GM08714 (cell line): Measurements from ENCODE around the gene HSPA1B.
"Not testable (repeated sequence)": the region's sequence is repeated elsewhere in the genome, so short reads cannot be mapped to it uniquely, and the experiment has no call there.

Experiments
- H3K4me3 ChIP-seq: fragments of 200-500 bp; sonication (Bioruptor generic); 2 replicates; pipeline ENCODE4 v1.5.1; 2014; ENCODE audit warnings: mild to moderate bottlenecking, low read length, inconsistent platforms
- ZNF274 ChIP-seq: IDR thresholded peaks from 2 replicates; pipeline ENCODE4 v1.6.1; 2012; ENCODE audit warnings: mild to moderate bottlenecking, low read depth, low read length

The HSPA1B gene

GRCh38 chr6:31851485-31851832 is 23.9 kb downstream of the HSPA1B start:
- no peak overlapping the region; the same call in 1 of the 2 replicates for H3K4me3 ChIP-seq
- no peak for TF ChIP-seq ZNF274

GRCh38 chr6:31851980-31852718 is 24.6 kb downstream of the HSPA1B start:
- not testable (repeated sequence) for H3K4me3 ChIP-seq

- H3K4me3 ChIP-seq: not testable (repeated sequence)
These were observed 30.2 kb downstream of the HSPA1B start for GRCh38 chr6:31857774-31858173.

GRCh38 chr6:31858707-31859106 is 31.2 kb downstream of the HSPA1B start:
- TF ChIP-seq ZNF274: no peak

GRCh38 chr6:31859923-31860322 is 32.4 kb downstream of the HSPA1B start:
- TF ChIP-seq ZNF274: no peak
- no peak overlapping the region for H3K4me3 ChIP-seq

More at GRCh38 chr6:31858707-31859106, 31.2 kb downstream of the HSPA1B start:
- no peak overlapping the region for H3K4me3 ChIP-seq

GRCh38 chr6:31860349-31860748 is 32.8 kb downstream of the HSPA1B start:
- no peak overlapping the region for H3K4me3 ChIP-seq

GRCh38 chr6:31861150-31861549 is 33.6 kb downstream of the HSPA1B start:
- H3K4me3 ChIP-seq: no peak overlapping the region
- no peak for TF ChIP-seq ZNF274

More at GRCh38 chr6:31860349-31860748, 32.8 kb downstream of the HSPA1B start:
- TF ChIP-seq ZNF274: no peak

- no peak for TF ChIP-seq ZNF274
- H3K4me3 ChIP-seq: peak overlapping the region; percentile 72
These were observed 34.4 kb downstream of the HSPA1B start for GRCh38 chr6:31861919-31862343.

GRCh38 chr6:31862344-31863235 is 35.1 kb downstream of the HSPA1B start, which contains the start of gene NEU1:
Gene NEU1 (minus strand): TSS chr6:31862821. CDS start chr6:31862776, 45 bp downstream.
- peak within 1 kb of the TSS; percentile 72 for H3K4me3 ChIP-seq
- TF ChIP-seq ZNF274: no peak

GRCh38 chr6:31864123-31864562 is 36.6 kb downstream of the HSPA1B start:
- H3K4me3 ChIP-seq: peak overlapping the region; percentile 71

GRCh38 chr6:31864818-31865204 is 37.3 kb downstream of the HSPA1B start:
- H3K4me3 ChIP-seq: no peak overlapping the region
- TF ChIP-seq ZNF274: no peak

GRCh38 chr6:31865205-31866118 is 37.9 kb downstream of the HSPA1B start:
- H3K4me3 ChIP-seq: no peak overlapping the region
- TF ChIP-seq ZNF274: no peak

- not testable (repeated sequence) for H3K4me3 ChIP-seq
These were observed 41.1 kb downstream of the HSPA1B start for GRCh38 chr6:31868658-31868971.

GRCh38 chr6:31869343-31869742 is 41.8 kb downstream of the HSPA1B start:
- no peak for TF ChIP-seq ZNF274

GRCh38 chr6:31870385-31870921 is 42.9 kb downstream of the HSPA1B start:
- no peak overlapping the region for H3K4me3 ChIP-seq
- no peak for TF ChIP-seq ZNF274

More at GRCh38 chr6:31869343-31869742, 41.8 kb downstream of the HSPA1B start:
- H3K4me3 ChIP-seq: no peak overlapping the region
